ENCODE measurements around the gene CTNNBL1. TPM values are rescaled to one million over a fixed set of nuclear protein-coding genes. Genes with fewer than 3 reads are reported as not detected.
"Not testable (repeated sequence)": the region's sequence is repeated elsewhere in the genome, so short reads cannot be mapped to it uniquely, and the experiment has no call there.

Gene CTNNBL1
- total and polyA plus RNA-seq, 5 donors, result 43.8 to 65.7 (median 54.7) TPM

- DNase-seq; H3K27ac ChIP-seq (ENCODE audit: low read length); ATAC-seq; intact Hi-C loops (cut with DNase I); H3K4me1 ChIP-seq (ENCODE audit: control insufficient read depth, insufficient read depth, low read length); H3K4me3 ChIP-seq (ENCODE audit: low read length); H3K9me3 ChIP-seq (ENCODE audit: control insufficient read depth, low read length); H3K27me3 ChIP-seq (ENCODE audit: control insufficient read depth, insufficient read depth): not testable (repeated sequence)
- 98% methylated on average over 5 of the region's 5 CpGs for WGBS
Measured at GRCh38 chr20:37856034-37856433, 162.2 kb downstream of the CTNNBL1 start.

GRCh38 chr20:37856932-37857660, 163.3 kb downstream of the CTNNBL1 start:
- WGBS, result 61% methylated on average over 10 of the region's 10 CpGs
- peaks cover 4% of the 10 kb centered on the region for H3K4me1 ChIP-seq (ENCODE audit: control insufficient read depth, insufficient read depth, low read length)
- no peaks in the 10 kb centered on the region for H3K9me3 ChIP-seq (ENCODE audit: control insufficient read depth, low read length)
- DNase-seq, result no peak
- no peak for ATAC-seq
- intact Hi-C loops (cut with DNase I), result no loop called here
- no peak overlapping the region for H3K4me3 ChIP-seq (ENCODE audit: low read length)
- H3K27ac ChIP-seq (ENCODE audit: low read length), result no peak overlapping the region
- no peaks in the 10 kb centered on the region for H3K27me3 ChIP-seq (ENCODE audit: control insufficient read depth, insufficient read depth)

- Histone ChIP-seq H3K4me3 (ENCODE audit: low read length) (no peak overlapping the region), H3K4me1 (ENCODE audit: control insufficient read depth, insufficient read depth, low read length) (peaks cover 4% of the 10 kb centered on the region), H3K27me3 (ENCODE audit: control insufficient read depth, insufficient read depth) (no peaks in the 10 kb centered on the region), H3K9me3 (ENCODE audit: control insufficient read depth, low read length) (no peaks in the 10 kb centered on the region), H3K27ac (ENCODE audit: low read length) (no peak overlapping the region)
- ATAC-seq (no peak), DNase-seq (no peak)
- 91% methylated on average over 15 of the region's 15 CpGs for WGBS
- intact Hi-C loops (cut with DNase I), result no loop called here
Measured at GRCh38 chr20:37859406-37860171, 165.8 kb downstream of the CTNNBL1 start.

- no peak for DNase-seq
- intact Hi-C loops (cut with DNase I), result no loop called here
- no peaks in the 10 kb centered on the region for H3K27me3 ChIP-seq (ENCODE audit: control insufficient read depth, insufficient read depth)
- no peaks in the 10 kb centered on the region for H3K4me1 ChIP-seq (ENCODE audit: control insufficient read depth, insufficient read depth, low read length)
- WGBS, result 96% methylated on average over 5 of the region's 5 CpGs
- no peak overlapping the region for H3K4me3 ChIP-seq (ENCODE audit: low read length)
- H3K9me3 ChIP-seq (ENCODE audit: control insufficient read depth, low read length), result no peaks in the 10 kb centered on the region
- H3K27ac ChIP-seq (ENCODE audit: low read length), result no peak overlapping the region
- no peak for ATAC-seq
Measured at GRCh38 chr20:37863289-37863688, 169.5 kb downstream of the CTNNBL1 start.

GRCh38 chr20:37864298-37864697, 170.5 kb downstream of the CTNNBL1 start:
- WGBS, result 70% methylated on average over 8 of the region's 8 CpGs
- Histone ChIP-seq H3K9me3 (ENCODE audit: control insufficient read depth, low read length) (no peaks in the 10 kb centered on the region), H3K27me3 (ENCODE audit: control insufficient read depth, insufficient read depth) (no peaks in the 10 kb centered on the region), H3K4me3 (ENCODE audit: low read length) (no peak overlapping the region), H3K27ac (ENCODE audit: low read length) (no peak overlapping the region), H3K4me1 (ENCODE audit: control insufficient read depth, insufficient read depth, low read length) (no peaks in the 10 kb centered on the region)
- DNase-seq (no peak), ATAC-seq (no peak)
- intact Hi-C loops (cut with DNase I), result no loop called here

GRCh38 chr20:37866051-37866450, 172.2 kb downstream of the CTNNBL1 start:
- ATAC-seq, result no peak

GRCh38 chr20:37867289-37868195, 173.7 kb downstream of the CTNNBL1 start:
- no peak for DNase-seq
- 91% methylated on average over 15 of the region's 15 CpGs for WGBS
- H3K27me3 ChIP-seq (ENCODE audit: control insufficient read depth, insufficient read depth), result no peaks in the 10 kb centered on the region
- intact Hi-C loops (cut with DNase I), result no loop called here
- no peak for ATAC-seq
- H3K4me1 ChIP-seq (ENCODE audit: control insufficient read depth, insufficient read depth, low read length), result no peaks in the 10 kb centered on the region
- no peaks in the 10 kb centered on the region for H3K9me3 ChIP-seq (ENCODE audit: control insufficient read depth, low read length)
- H3K27ac ChIP-seq (ENCODE audit: low read length), result no peak overlapping the region
- no peak overlapping the region for H3K4me3 ChIP-seq (ENCODE audit: low read length)

More at GRCh38 chr20:37866051-37866450, 172.2 kb downstream of the CTNNBL1 start:
- H3K4me3 ChIP-seq (ENCODE audit: low read length), result no peak overlapping the region
- no peak overlapping the region for H3K27ac ChIP-seq (ENCODE audit: low read length)
- H3K27me3 ChIP-seq (ENCODE audit: control insufficient read depth, insufficient read depth), result no peaks in the 10 kb centered on the region
- WGBS, result 95% methylated on average over 10 of the region's 10 CpGs
- H3K4me1 ChIP-seq (ENCODE audit: control insufficient read depth, insufficient read depth, low read length), result no peaks in the 10 kb centered on the region
- no peak for DNase-seq
- no peaks in the 10 kb centered on the region for H3K9me3 ChIP-seq (ENCODE audit: control insufficient read depth, low read length)
- intact Hi-C loops (cut with DNase I), result no loop called here

- Histone ChIP-seq H3K27me3 (ENCODE audit: control insufficient read depth, insufficient read depth) (no peaks in the 10 kb centered on the region), H3K4me3 (ENCODE audit: low read length) (no peak overlapping the region), H3K9me3 (ENCODE audit: control insufficient read depth, low read length) (no peaks in the 10 kb centered on the region), H3K27ac (ENCODE audit: low read length) (no peak overlapping the region), H3K4me1 (ENCODE audit: control insufficient read depth, insufficient read depth, low read length) (no peaks in the 10 kb centered on the region)
- intact Hi-C loops (cut with DNase I), result no loop called here
- WGBS, result 77% methylated on average over 3 of the region's 3 CpGs
- DNase-seq (no peak), ATAC-seq (no peak)
Measured at GRCh38 chr20:37868851-37869333, 175.1 kb downstream of the CTNNBL1 start.

- 84% methylated on average over 6 of the region's 6 CpGs for WGBS
- ATAC-seq, result no peak
- Histone ChIP-seq H3K4me1 (ENCODE audit: control insufficient read depth, insufficient read depth, low read length) (no peaks in the 10 kb centered on the region), H3K27ac (ENCODE audit: low read length) (no peak overlapping the region), H3K4me3 (ENCODE audit: low read length) (no peak overlapping the region), H3K27me3 (ENCODE audit: control insufficient read depth, insufficient read depth) (no peaks in the 10 kb centered on the region), H3K9me3 (ENCODE audit: control insufficient read depth, low read length) (no peaks in the 10 kb centered on the region)
- intact Hi-C loops (cut with DNase I), result no loop called here
- DNase-seq, result no peak
Measured at GRCh38 chr20:37869334-37869861, 175.6 kb downstream of the CTNNBL1 start.

GRCh38 chr20:37870294-37870693, 176.5 kb downstream of the CTNNBL1 start:
- intact Hi-C loops (cut with DNase I), result no loop called here
- ATAC-seq (no peak), DNase-seq (no peak)
- Histone ChIP-seq H3K4me1 (ENCODE audit: control insufficient read depth, insufficient read depth, low read length) (no peaks in the 10 kb centered on the region), H3K9me3 (ENCODE audit: control insufficient read depth, low read length) (no peaks in the 10 kb centered on the region), H3K4me3 (ENCODE audit: low read length) (no peak overlapping the region), H3K27me3 (ENCODE audit: control insufficient read depth, insufficient read depth) (no peaks in the 10 kb centered on the region), H3K27ac (ENCODE audit: low read length) (no peak overlapping the region)
- WGBS, result 83% methylated on average over 11 of the region's 11 CpGs

Measured in right cardiac atrium (tissue), 5 donors.